GM12892 (cell line): ENCODE measurements around the gene C1orf159.

Source experiments
- DNase-seq: peaks from one replicate; pipeline ENCODE4 v3.0.0; 2011; ENCODE audit not compliant: insufficient read length
- FAIRE-seq: peaks from 2 replicates; lab custom pipeline; 2011; peaks lifted over from hg19 to GRCh38; lab: Jason Lieb, UNC
- POLR2A ChIP-seq: IDR thresholded peaks from 2 replicates; pipeline ENCODE4 v1.6.1; 2011; ENCODE audit warnings: low read depth, low read length, control low read depth
- POLR2AphosphoS5 ChIP-seq: IDR thresholded peaks from 2 replicates; pipeline ENCODE4 v1.6.1; 2011; ENCODE audit warnings: low read depth, low read length, control low read depth
- TAF1 ChIP-seq: IDR thresholded peaks from 2 replicates; pipeline ENCODE4 v1.6.1; 2011; ENCODE audit warnings: low read depth, mild to moderate bottlenecking, control low read depth, low read length, borderline replicate concordance

C1orf159 gene

GRCh38 chr1:1137256-1138045, 21.6 kb upstream of the C1orf159 start:
- DNase-seq = peak; percentile 88
- FAIRE-seq = peak; percentile 30
- TF ChIP-seq POLR2AphosphoS5 (no peak), POLR2A (no peak), TAF1 (no peak)

- TF ChIP-seq POLR2AphosphoS5 (no peak), POLR2A (no peak), TAF1 (no peak)
- FAIRE-seq (no peak), DNase-seq (peak; percentile 61)
Observed at GRCh38 chr1:1136547-1137230, 20.8 kb upstream of the C1orf159 start.

- DNase-seq (no peak), FAIRE-seq (no peak)
- TF ChIP-seq POLR2AphosphoS5 = no peak
- TF ChIP-seq TAF1 = no peak
- TF ChIP-seq POLR2A = no peak
Observed at GRCh38 chr1:1135339-1136136, 19.6 kb upstream of the C1orf159 start.

GRCh38 chr1:1134300-1134970, 18.5 kb upstream of the C1orf159 start:
- DNase-seq (no peak), FAIRE-seq (no peak)
- no peak for TF ChIP-seq POLR2A
- no peak for TF ChIP-seq POLR2AphosphoS5
- TF ChIP-seq TAF1 = no peak

GRCh38 chr1:1132956-1133750, 17.3 kb upstream of the C1orf159 start:
- DNase-seq (no peak), FAIRE-seq (no peak)
- TF ChIP-seq POLR2AphosphoS5 (no peak), TAF1 (no peak), POLR2A (no peak)

GRCh38 chr1:1132042-1132950, 16.4 kb upstream of the C1orf159 start:
- FAIRE-seq (no peak), DNase-seq (no peak)
- TF ChIP-seq POLR2A (no peak), POLR2AphosphoS5 (no peak), TAF1 (no peak)

- no peak for FAIRE-seq
- DNase-seq = no peak
- no peak for TF ChIP-seq POLR2AphosphoS5
Observed at GRCh38 chr1:1130206-1131120, 14.6 kb upstream of the C1orf159 start.

GRCh38 chr1:1129381-1129821, 13.5 kb upstream of the C1orf159 start:
- no peak for FAIRE-seq
- DNase-seq = no peak
- TF ChIP-seq POLR2AphosphoS5 (no peak), POLR2A (no peak)

GRCh38 chr1:1128454-1129139, 12.7 kb upstream of the C1orf159 start:
- TF ChIP-seq POLR2AphosphoS5 = no peak
- TF ChIP-seq POLR2A = no peak
- no peak for TF ChIP-seq TAF1
- FAIRE-seq = no peak
- DNase-seq = no peak
